H1 (cell line): ENCODE measurements around the gene MAN1C1. TPM values are rescaled to one million over a fixed set of nuclear protein-coding genes. Genes with fewer than 3 reads are reported as not detected.

Experiments
- BRCA1 ChIP-seq: IDR thresholded peaks from 2 replicates; pipeline ENCODE4 v1.6.1; 2012; ENCODE audit warnings: low read depth, low read length, improper control_type of control experiment
- POLR2A ChIP-seq, 2 experiments: IDR thresholded peaks; 1 replicate in 1 of 2; 2 replicates in 1 of 2; pipeline ENCODE4 v1.6.1; 2011; ENCODE audit warnings: low read depth in 2 of 2, low read length in 2 of 2, mild to moderate bottlenecking in 2 of 2; ENCODE audit errors: control extremely low read depth in 1 of 2
- POU5F1 ChIP-seq: IDR thresholded peaks from 2 replicates; pipeline ENCODE4 v1.6.1; 2011; ENCODE audit warnings: low read depth, mild to moderate bottlenecking, low read length, moderate library complexity
- polyA plus RNA-seq, 7 experiments: library from polyadenylated mRNA; depleted of rRNA in 3 of 7; stranded (reverse) in 5 of 7; unstranded in 2 of 7; fragments of >200 nt in 5 of 7; fragments of 200-250 nt in 2 of 7; gene quantifications; 1 replicate in 5 of 7; 2 replicates in 1 of 7; 4 replicates in 1 of 7; pipeline versions ENCODE4 v1.2.1 to v1.2.3, GENCODE V29; 2011 to 2013; ENCODE audit warnings: missing spikeins in 2 of 7, mixed read lengths in 2 of 7
- total RNA-seq: library from RNA; stranded (reverse); fragmentation: NEBNext Ultra II Directional; extraction: Animal tissue kit (Norgen Biotek cat#: 25700); gene quantifications from 2 replicates; pipeline ENCODE4 v1.2.1, GENCODE V29; 2021
- TF ChIP-seq, protein P1 (sequence below): IDR thresholded peaks from 2 replicates; pipeline ENCODE4 v1.6.1; 2011; ENCODE audit warnings: low read length, improper control_type of control experiment

The MAN1C1 gene
- total and polyA plus RNA-seq, 2 of the 8 experiments (the other 6 are each of a cell fraction or from before 2014, with no cell fraction given), result 7.8 to 15.2 TPM

GRCh38 chr1:25647106-25647505 lies 30.5 kb downstream of the MAN1C1 start (continued):
- TF ChIP-seq POLR2A (IDR thresholded peaks at IDR 0.05; ENCODE audit: control extremely low read depth in 1 of 2, low read depth in 2 of 2, low read length in 2 of 2) (no peak), BRCA1 (no peak), POU5F1 (no peak)
- TF ChIP-seq, protein P1, sequence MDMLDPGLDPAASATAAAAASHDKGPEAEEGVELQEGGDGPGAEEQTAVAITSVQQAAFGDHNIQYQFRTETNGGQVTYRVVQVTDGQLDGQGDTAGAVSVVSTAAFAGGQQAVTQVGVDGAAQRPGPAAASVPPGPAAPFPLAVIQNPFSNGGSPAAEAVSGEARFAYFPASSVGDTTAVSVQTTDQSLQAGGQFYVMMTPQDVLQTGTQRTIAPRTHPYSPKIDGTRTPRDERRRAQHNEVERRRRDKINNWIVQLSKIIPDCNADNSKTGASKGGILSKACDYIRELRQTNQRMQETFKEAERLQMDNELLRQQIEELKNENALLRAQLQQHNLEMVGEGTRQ, result no peak
